HG03565 (cell line): ENCODE data around the gene ENTR1.
A peak's percentile ranks its signal among the peaks of the same experiment; 100 is the strongest.

ENCODE experiments used
- ATAC-seq: cut with Tn5 transposase; IDR thresholded peaks from one replicate; pipeline ENCODE4 v1.9.1; 2021; ENCODE audit warnings: mild to moderate bottlenecking, moderate library complexity; ENCODE audit not compliant: unreplicated experiment

ENTR1 gene, protein sequence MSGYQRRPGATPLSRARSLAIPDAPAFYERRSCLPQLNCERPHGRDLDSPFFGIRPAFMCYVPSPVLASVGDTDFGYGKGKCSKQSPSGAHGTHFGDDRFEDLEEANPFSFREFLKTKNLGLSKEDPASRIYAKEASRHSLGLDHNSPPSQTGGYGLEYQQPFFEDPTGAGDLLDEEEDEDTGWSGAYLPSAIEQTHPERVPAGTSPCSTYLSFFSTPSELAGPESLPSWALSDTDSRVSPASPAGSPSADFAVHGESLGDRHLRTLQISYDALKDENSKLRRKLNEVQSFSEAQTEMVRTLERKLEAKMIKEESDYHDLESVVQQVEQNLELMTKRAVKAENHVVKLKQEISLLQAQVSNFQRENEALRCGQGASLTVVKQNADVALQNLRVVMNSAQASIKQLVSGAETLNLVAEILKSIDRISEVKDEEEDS

DNA sequence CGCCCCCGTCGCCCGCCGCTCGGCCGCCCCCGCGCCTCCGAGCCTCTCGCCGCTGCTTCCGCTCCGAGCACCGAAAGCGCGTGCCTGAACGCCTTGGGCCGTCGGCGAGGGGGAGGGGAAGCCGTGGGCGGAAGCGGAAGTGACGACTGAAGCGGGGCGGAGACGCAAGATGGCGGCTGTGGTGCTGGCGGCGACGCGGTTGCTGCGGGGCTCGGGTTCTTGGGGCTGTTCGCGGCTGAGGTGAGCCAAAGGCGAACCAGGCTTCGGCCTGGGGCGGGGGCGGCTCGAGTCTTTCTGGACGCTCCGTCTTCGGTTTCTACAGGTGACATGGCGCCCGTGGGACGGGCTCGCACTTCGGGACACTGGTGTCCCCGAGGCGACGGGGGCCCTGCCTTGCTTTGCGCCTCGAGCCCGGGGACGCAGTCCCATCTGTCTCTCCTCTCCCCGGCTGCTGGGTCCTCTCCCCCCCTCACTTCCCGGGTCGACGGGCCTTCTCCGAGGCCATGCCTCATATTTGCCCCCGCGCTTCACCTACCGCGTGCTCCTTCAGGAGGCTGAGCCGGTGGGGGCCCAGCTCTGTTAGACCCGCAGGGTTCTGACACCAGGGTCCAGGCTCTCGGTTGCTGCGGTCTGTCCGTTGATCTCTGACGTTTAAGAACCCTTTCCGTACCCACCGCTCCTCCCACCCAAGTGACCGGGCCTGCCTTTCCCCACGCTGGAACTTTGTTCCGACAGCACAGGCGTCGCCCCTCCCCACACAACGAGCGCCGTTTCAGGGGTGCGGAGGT, at the start of gene ENTR1, which contains the start of gene PMPCA:
TSS of gene ENTR1 (minus strand) at position 115 of the 788 bp plus-strand sequence. CDS start 217 bp downstream, outside the sequence.
TSS of gene PMPCA (plus strand) at position 159 of the 788 bp plus-strand sequence. CDS start at position 170, 11 bp downstream.
- peak; percentile 77 for ATAC-seq

DNA sequence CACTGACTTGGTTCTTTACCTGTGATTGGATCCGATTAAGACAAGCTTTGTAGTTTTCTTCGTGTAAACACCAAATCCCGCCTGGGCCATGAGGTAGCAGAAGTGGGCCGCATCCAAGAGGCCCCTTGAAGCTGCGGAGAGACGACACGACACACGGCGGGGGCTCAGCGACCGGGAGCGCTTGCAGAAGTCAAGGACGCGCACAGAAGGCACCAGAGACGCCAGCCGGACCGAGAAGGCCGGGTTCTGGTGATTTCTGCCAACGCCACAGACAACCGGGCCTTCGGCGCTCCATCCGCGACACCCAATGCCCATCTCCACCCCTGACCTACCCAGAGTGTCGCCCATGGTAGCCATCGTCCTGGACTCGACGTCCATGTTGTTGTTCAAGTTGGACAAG, 49.0 kb upstream of the ENTR1 start:
- ATAC-seq = no peak

DNA sequence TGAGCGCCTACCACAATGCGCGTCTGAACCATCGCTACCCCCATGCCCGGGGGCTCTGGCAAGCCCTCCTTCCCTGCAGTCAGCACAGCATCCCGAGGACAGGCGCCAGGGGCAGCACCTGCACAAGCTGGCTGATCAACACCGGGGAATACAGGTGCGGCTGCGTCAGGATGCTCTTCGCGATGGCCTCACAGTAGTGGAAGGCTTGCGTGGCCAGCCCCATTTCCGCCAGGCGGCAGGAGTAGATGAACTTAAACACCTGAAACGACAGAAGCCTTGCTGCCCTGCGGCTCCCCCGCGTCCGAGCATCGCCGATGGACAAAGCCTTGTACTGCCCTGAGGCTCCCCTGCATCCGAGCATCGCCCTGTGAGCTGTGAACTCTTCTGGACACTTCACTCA, 46.9 kb upstream of the ENTR1 start:
- ATAC-seq = no peak

DNA sequence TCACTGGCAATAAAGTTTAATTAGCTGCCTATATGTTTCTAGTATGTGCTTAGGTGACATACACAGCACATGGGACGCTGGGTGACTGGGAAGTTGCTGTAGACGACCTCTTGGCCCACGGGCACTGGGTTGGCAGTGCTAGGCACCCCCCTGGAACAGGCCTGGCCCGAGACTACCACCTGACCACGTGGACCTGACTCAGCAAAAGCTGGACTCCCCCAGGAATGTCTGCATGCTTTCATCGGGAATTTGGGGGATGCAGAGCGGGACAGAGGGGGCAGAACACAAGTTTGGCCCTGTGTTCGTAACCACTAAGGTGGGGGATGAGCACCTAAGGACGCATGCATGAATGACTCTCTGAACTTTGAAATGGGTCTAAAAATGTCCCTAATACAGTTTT, 45.8 kb upstream of the ENTR1 start:
- no peak for ATAC-seq

DNA sequence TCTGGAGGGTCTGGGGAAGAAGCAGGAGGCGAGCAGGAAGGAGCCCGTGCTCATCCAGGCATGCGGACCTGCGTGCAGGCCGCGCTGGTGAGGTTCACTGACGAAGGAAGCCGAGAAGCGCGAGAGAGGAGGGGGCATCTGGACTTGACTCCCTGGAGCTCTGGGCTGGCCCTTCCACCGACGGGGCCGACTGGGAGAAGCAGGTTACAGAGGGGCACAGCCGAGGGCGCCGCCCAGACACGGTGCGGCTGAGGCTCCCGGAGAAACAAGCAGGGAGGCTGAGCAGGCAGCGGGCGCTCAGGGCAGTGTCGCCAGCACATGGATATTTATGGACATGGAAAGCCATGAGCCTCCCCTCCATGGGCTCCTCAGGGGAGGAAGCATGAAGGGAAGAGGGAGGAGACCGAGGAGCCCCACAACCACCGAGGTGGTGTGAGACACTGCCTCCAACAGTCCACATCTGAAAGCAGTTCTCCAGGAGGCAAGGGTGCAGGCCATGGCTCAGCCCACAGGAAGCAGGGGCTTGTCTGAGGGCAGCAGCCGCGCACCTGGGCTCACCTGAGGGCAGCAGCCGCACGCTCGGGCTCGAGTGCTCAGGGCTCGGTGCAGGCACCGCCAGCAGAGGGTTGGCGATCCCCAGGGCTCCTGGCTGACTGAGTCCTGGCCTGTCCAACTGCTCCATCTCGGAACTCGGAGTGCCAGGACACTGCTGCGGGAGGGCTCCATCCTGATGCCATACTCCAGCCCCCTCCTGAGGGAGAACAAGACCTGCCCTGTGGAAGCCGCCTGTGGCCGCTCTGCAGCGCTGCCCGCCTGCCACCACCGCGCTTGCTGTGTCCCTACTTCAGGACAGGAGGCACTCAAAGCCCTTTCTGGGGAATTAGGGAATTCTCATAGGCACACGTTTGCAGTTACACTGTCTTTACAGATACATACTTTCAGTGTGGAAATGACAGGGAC, 44.9 kb upstream of the ENTR1 start:
- ATAC-seq = no peak

DNA sequence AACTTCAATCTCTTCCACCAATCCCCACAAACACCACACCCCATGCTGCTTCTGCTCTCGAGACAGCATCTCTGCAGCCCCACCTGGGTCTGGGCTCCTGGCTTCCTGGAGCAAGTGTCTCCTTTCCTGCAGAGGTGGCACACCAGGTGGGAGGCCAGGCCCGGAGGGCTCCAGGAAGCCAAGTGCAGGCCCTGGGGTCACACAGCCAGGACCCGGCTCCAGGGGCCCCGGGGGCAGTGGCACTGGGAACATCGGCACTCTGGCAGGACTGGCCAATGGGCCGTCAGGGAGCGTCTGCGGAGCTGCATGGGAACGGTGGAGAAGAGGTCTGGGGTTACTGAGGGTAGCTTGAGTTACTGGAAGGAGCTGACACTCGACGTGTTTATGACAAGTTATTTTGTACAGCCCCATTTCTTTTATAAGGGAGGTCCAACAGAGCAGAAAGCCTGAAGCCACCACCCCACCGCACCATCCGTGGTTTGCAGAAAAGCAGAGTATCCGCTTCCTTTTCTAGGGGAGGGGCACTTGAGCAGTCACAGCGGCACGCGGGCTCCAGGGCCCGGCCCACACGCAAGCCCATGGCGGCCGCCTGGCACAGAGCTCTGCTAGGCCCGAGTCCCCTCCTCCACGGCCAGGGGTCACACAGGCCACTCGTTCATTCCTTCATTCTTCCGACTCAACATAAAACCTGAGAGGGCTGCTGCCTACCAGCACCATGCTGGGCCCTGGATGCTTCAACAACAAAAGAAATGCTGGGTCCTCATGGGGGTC, 43.8 kb upstream of the ENTR1 start:
- no peak for ATAC-seq

DNA sequence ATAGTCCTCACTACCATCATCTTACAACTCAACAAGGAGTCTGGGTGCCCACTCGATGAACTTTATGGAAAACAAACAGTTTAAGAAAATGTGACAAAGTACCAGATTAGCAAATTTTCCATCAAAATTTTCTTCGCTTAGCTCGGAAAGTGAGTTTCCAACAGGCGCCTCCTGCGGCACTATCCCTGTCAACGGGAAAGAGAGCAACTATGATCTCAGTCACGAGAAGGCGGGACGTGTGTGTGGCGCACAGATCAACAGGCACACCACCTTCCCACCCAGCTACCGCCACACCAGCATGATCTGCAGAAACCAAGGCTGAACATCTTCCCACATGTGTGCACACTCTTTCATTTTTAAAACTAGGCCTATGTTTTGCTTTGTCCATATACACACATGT, 42.9 kb upstream of the ENTR1 start:
- ATAC-seq = no peak

DNA sequence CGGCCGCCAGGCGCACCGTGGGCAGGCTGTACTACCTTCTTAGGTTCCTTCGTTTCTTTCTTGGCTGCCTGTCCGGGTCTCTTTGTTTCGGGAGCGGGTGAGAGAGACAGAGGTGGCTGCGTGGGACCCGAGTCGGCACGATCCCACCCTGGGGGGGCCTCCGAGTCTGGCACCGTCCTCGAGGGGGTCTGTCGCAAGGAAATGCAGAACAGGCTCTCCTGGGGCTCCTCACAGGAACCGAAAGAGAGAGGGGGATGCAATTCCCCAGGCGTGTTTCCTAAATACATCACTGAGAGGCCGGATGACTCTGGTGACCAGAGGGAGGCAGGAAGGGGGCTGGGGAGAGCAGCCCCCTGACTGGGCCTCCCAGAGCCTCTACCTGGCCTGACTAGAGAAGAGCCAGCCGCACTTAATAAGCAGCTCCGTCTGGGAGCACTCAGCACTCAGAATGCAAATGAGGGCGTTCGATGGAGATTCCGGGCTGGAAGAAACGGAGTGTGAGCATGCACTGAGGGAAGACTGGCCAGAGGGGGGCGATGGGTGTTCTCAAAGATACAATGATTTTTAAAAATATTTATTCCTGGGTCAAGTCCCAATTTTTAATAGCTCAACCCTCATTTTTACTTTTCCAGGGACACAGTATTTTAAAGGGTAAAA, 40.9 kb upstream of the ENTR1 start:
- no peak for ATAC-seq

DNA sequence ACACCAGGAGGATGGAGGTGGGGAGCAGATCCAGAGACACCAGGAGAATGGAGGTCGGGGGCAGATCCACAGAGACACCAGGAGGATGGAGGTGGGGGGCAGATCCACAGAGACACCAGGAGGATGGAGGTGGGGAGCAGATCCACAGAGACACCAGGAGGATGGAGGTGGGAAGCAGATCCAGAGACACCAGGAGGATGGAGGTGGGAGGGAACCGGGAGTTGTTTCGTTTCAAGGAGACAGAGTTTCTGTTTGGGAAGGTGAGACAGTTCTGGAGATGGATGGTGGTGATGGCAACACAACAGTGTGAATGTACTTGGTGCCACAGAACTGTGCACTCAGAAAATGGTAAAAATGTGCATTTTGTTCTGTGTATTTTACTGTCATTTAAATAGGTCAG, 38.2 kb upstream of the ENTR1 start:
- ATAC-seq = no peak

DNA sequence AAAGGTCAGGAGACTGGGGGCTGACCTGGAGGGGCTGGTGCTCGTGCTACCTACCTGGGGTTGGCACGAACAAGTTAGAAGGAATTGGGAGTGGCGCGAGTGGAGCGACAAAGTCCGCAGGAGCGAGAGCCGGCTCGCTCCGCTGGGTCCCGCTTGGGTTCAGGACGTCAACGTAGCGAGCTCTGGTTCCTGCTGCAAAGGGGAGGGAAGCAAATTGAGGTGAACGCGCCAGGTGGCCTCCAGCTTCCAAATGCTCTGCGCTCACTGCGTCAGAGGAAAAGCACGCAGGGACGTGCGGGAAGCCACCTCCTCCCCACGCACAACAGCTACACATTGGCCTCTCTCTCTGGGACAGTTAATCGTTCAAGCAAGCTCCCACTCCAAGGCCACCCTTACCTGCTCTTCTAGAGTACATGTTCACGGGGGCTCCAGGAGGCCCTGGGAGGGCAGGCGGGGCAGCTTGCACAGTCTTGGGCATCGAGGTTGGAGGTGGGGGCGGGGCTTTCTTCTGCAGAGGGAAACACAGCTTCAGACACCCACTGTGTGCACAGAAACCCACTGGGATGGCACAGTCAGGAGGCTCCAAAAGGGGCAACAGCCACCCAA, 36.9 kb upstream of the ENTR1 start:
- no peak for ATAC-seq

DNA sequence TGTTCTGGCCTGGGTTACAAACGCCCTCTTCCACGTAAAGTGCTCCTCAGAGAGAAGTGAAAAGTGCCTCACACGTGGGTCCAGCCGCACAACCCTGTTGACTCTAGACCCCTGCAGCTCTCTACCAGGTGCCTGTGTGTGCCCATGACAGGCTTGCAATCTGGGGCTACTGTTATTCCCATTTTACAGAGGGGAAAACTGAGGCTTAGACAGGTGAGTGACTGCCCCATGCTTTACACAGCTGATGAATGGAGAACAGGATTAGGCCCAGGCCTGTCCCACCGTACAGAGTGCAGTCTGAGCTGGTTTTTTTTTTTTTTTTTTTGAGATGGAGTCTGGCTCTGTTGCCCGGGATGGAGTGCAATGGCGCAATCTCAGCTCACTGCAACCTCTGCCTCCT, 35.4 kb upstream of the ENTR1 start:
- no peak for ATAC-seq

DNA sequence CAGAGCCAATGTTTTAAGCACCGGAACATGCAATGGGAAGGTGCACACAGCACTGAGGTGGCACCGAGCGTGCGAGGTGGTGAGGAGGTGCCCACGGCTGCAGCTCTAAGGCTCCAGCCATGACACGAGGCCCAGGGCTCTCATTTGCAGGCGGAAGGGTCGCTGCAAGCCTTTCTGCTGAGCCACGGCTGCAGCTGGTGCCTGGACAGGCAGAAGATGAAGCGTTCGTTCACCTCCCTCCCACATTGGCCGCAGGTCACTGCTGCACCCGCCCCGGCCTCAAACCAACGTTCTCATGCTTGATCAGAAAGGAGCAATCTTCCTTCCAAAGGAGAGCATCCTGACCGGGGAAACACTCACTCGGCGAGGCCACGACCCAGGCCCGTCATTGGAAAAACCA, 33.7 kb upstream of the ENTR1 start:
- no peak for ATAC-seq

DNA sequence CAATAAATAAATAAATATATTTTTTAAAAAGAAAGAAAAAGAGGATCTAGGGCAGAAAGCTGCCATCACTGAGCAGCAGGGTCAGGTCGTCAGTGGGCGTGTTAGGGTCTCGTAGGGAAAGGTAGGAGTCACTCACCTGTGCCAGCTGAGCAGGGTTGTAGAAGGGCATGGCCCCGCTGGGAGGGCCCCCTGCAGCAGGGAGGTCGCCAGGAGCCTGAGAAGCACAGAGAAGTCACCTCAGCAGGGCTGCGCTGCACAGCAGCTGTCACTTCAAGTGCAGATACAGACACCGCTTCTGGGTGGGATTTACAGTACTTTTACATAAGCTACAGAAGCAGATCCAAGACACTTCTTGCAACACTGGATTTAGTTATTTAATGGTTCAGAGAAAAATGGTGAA, 33.3 kb upstream of the ENTR1 start:
- no peak for ATAC-seq

DNA sequence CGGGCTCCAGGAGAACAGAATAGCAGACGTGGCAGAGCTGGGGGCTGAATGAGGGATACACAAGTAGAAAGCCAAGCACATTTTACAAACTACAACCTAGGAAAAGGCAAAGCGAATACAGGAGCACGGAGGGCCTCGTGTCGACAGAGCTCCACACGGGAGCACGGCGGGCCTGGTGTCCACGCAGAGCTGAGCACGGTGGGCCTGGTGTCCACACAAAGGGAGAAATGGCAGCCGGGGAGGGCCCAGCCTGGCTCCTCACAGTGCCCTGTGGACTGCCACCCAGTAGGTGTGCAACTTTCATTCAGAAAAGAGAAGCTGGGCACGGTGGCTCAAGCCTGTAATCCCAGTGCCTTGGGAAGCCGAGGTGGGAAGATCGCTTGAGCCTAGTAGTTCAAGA, 32.7 kb upstream of the ENTR1 start:
- ATAC-seq = no peak

DNA sequence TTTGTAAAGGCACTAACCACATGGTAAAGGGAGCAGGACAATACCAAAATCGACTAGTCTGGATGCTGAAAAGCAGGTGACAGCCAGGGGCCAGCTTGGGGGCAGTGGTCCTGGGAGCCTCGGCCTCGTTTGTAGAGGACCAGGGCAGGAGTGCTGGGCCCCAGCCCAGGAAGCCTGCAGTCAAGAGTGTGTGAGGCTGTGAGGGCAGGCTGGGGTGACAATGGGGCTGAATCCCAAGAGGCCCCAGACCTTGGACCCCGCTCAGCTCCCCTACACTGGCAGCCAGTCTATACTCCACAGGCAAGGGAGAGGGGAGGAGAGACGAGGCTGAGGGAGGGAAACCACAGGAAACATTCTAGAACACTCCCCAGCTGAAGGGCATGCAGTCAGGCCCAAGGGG, 31.9 kb upstream of the ENTR1 start:
- no peak for ATAC-seq

DNA sequence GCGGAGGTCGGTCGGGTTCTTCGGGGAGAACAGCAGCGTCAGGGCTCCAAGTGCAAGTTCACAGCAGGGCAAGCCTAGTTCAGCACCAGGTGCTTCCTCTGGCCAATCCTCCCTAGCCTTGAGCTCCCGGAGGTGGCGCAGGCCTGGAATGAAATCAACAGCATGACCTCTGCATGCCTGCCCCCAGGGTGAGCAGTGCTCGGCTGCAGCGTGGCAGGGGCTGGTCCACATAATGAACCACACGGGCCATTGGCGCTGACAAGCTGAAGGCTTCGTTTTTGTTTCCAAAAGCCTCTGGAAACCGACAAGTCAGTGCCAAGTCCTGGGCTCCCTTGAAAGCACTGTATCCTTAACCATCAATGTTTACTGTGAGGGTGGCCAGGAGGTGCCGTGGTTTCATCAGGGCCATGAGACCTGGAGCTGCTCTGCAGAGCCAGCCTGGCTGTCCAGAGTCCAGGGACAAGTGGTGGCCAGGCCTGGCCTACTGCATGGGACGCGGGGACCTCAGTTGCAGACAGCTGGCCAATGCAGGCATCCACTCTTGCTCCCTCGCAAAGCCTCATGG, 31.3 kb upstream of the ENTR1 start:
- no peak for ATAC-seq

DNA sequence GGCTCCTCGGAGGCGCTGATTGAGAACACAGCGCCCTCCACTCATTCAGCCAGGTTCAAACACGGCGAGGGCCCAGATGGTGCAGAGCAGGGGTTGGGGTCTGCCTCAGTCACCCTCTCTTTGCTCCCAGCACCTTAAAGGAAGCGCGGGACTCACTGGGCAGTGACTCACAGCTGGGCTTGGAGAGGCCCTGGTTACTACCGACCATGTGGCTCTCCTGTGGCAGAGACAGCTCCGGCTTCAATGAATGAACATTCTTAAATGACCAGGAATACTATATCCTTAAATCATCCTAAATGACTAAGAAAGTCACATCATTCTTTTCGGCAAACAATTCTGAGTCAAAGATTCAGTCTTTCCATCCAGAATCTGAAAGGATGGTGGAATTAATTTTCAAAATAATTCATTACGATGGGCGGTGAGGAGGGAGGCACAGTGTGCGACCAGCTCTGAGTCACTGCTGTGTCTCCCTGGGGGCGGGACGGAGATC, 30.8 kb upstream of the ENTR1 start:
- ATAC-seq = no peak

DNA sequence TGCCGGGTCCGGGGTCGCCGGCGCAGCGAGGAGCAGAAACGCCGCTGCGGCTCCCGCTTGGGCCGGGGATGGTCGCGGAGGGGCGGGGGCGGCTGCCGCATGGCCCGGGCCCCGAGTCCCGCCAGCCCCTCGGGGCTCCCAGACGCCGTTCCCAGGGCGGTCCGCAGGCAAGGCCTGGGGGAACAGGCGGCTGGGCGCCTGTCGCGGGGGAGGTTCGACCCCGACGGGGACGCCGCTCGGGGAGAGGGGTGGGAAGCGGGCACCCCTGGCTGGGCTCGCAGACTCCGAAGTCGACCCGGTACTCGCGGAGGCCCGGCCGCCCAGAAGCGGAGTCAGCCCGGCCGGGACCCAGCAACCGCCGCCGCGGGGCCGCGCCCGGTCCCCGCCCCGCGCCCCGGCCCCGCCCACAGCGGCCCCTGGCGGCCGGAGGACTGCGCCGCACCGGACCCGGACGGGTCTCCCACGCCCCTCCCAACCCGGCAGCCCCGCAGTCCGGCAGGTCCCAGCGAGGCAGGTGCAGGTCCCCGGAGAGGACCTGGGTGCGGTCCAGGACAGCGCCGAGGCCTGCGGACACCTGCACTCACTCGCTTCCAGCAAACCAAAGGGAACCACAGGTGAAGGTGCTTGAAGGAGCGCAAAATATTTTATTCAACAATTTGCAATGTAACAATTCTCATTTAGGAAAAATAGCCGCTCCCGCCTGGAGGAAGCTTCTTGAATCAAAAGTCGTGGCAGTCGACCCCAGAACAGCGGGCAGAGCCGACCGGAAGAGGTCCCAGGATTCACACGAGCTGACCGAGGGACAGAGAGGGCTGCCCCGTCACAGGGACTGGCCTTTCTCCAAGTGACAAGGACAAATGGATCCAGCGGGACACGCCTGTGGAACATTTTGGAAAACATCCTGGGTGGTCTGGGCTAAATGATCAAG, 29.3 kb upstream of the ENTR1 start, which contains the start of gene INPP5E:
TSS of gene INPP5E (minus strand) at position 365 of the 928 bp plus-strand sequence. CDS start 426 bp downstream, outside the sequence.
- ATAC-seq = peak; percentile 37
